Smooth muscle cell (in vitro differentiated cells): ENCODE measurements around the gene MAPK12. TPM values are rescaled to one million over a fixed set of nuclear protein-coding genes. Genes with fewer than 3 reads are reported as not detected.

Experiments
- DNase-seq: peaks from one replicate; lab custom pipeline; 2025; ENCODE audit not compliant: unreplicated experiment; lab: John Stamatoyannopoulos, UW
- H2AFZ ChIP-seq: fragments of 200-600 bp; sonication (generic); 2 replicates; pipeline ENCODE4 v1.6.0; 2016; ENCODE audit warnings: antibody characterized with exemption, low read depth, mild to moderate bottlenecking
- H3F3A ChIP-seq: fragments of 200-600 bp; sonication (generic); 2 replicates; pipeline ENCODE4 v1.6.0; 2017; ENCODE audit warnings: antibody characterized with exemption, low read depth
- H3K27ac ChIP-seq: fragments of 200-600 bp; sonication (generic); 2 replicates; pipeline ENCODE4 v1.5.1; 2016; ENCODE audit warnings: low read depth, mild to moderate bottlenecking
- H3K27me3 ChIP-seq: fragments of 200-600 bp; sonication (generic); 2 replicates; pipeline ENCODE4 v1.6.1; 2016; ENCODE audit warnings: low read depth, mild to moderate bottlenecking
- H3K36me3 ChIP-seq: fragments of 200-600 bp; sonication (generic); 2 replicates; pipeline ENCODE4 v1.5.1; 2016; ENCODE audit warnings: low read depth
- H3K4me1 ChIP-seq: fragments of 200-600 bp; sonication (generic); 2 replicates; pipeline ENCODE4 v1.5.1; 2016; ENCODE audit warnings: low read depth
- H3K4me2 ChIP-seq: fragments of 200-600 bp; sonication (generic); 2 replicates; pipeline ENCODE4 v1.6.0; 2016; ENCODE audit warnings: mild to moderate bottlenecking
- H3K4me3 ChIP-seq: fragments of 200-600 bp; sonication (generic); 2 replicates; pipeline ENCODE4 v1.5.1; 2016; ENCODE audit warnings: mild to moderate bottlenecking
- H3K79me2 ChIP-seq: fragments of 200-600 bp; sonication (generic); 2 replicates; pipeline ENCODE4 v1.6.0; 2016; ENCODE audit warnings: low read depth, mild to moderate bottlenecking
- H3K9ac ChIP-seq: fragments of 200-600 bp; sonication (generic); 2 replicates; pipeline ENCODE4 v1.6.0; 2016; ENCODE audit warnings: low read depth
- H3K9me3 ChIP-seq: fragments of 200-600 bp; sonication (generic); replicated peaks from 2 replicates; pipeline ENCODE4 v1.5.1; 2016; ENCODE audit warnings: low read depth
- H4K20me1 ChIP-seq: fragments of 200-600 bp; sonication (generic); 2 replicates; pipeline ENCODE4 v1.6.0; 2016; ENCODE audit warnings: low read depth
- CTCF ChIP-seq: fragments of 200-600 bp; sonication (generic); IDR thresholded peaks from 2 replicates; pipeline ENCODE4 v1.5.1; 2017; ENCODE audit warnings: borderline replicate concordance, mild to moderate bottlenecking, antibody characterized with exemption; ENCODE audit not compliant: insufficient read depth, poor library complexity, severe bottlenecking
- WGBS: methylation state at CpG from one replicate; pipeline ENCODE4 v1.1.7; 2016; ENCODE audit warnings: low lambda C conversion rate; 5-methylcytosine and 5-hydroxymethylcytosine counted together
- polyA plus RNA-seq: library from polyadenylated mRNA; unstranded; fragments of >200 nt; fragmentation: Nextera tagmentation; extraction: Ambion mirVana; gene quantifications from 2 replicates; pipeline ENCODE4 v1.2.1, GENCODE V29; 2016
- total RNA-seq: library from RNA; depleted of rRNA; stranded (reverse); fragments of >200 nt; gene quantifications from 2 replicates; pipeline ENCODE4 v1.2.3, GENCODE V29; 2014

The MAPK12 gene
- total and polyA plus RNA-seq, 2 experiments from 2014 or later: 14.9 to 26.2 TPM

DNA sequence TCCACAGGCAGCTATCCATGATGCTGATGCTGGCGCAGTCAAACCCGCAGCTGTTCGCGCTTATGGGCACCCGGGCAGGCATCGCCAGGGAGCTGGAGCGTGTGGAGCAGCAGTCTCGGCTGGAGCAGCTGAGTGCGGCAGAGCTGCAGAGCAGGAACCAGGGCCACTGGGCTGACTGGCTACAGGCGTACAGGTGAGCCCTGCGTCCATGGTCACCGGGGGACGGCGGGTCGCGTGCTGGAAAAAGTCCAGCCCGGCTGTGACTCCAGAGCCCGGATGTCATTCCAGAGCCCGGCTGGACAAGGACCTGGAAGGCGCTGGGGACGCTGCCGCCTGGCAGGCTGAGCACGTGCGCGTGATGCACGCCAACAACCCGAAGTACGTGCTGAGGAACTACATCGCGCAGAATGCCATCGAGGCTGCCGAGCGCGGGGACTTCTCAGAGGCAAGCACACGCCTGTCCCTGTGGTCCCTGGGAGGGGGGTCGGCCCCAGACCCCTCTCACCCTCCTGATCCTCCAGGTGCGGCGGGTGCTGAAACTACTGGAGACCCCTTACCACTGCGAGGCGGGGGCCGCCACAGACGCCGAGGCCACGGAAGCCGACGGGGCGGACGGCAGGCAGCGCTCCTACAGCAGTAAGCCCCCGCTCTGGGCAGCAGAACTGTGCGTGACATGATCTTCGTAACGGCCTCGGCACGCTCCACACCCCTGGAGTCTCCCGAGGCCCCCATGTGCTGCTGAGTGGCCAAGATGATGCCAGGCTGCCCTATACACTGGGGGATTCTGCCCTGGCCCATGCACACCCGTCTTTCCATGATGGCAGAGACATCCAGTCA is 44.6 kb downstream of the MAPK12 start:
- TF ChIP-seq CTCF: no peak
- Histone ChIP-seq H4K20me1 (peaks cover 70% of the 10 kb centered on the region), H3K36me3 (no peaks in the 10 kb centered on the region), H3K27ac (no peak overlapping the region), H3K79me2 (peaks cover 26% of the 10 kb centered on the region), H3F3A (no peaks in the 10 kb centered on the region), H2AFZ (no peak overlapping the region), H3K9ac (no peak overlapping the region), H3K4me2 (no peak overlapping the region), H3K4me1 (no peaks in the 10 kb centered on the region), H3K4me3 (no peak overlapping the region), H3K9me3 (no peaks in the 10 kb centered on the region), H3K27me3 (no peaks in the 10 kb centered on the region)
- 98% methylated on average over 57 of the region's 57 CpGs for WGBS
- DNase-seq: no peak

- Histone ChIP-seq H3K4me3 (no peak overlapping the region), H3K79me2 (peaks cover 32% of the 10 kb centered on the region), H3K27ac (no peak overlapping the region), H3K36me3 (no peaks in the 10 kb centered on the region), H3K9me3 (no peaks in the 10 kb centered on the region), H4K20me1 (peaks cover 78% of the 10 kb centered on the region), H3F3A (no peaks in the 10 kb centered on the region), H2AFZ (no peak overlapping the region), H3K4me1 (no peaks in the 10 kb centered on the region), H3K4me2 (no peak overlapping the region), H3K27me3 (no peaks in the 10 kb centered on the region), H3K9ac (no peak overlapping the region)
- DNase-seq: no peak
- 94% methylated on average over 15 of the region's 15 CpGs for WGBS
- TF ChIP-seq CTCF: no peak
These were observed 45.3 kb downstream of the MAPK12 start for GRCh38 chr22:50216055-50216683.

GRCh38 chr22:50215297-50216054 is 46.0 kb downstream of the MAPK12 start:
- Histone ChIP-seq H3K27ac (no peak overlapping the region), H3K4me1 (no peaks in the 10 kb centered on the region), H3K9ac (no peak overlapping the region), H3K4me3 (no peak overlapping the region), H3F3A (no peaks in the 10 kb centered on the region), H3K79me2 (peaks cover 39% of the 10 kb centered on the region), H3K36me3 (no peaks in the 10 kb centered on the region), H4K20me1 (peaks cover 84% of the 10 kb centered on the region), H3K4me2 (no peak overlapping the region), H2AFZ (no peak overlapping the region), H3K27me3 (no peaks in the 10 kb centered on the region), H3K9me3 (no peaks in the 10 kb centered on the region)
- DNase-seq: no peak
- 96% methylated on average over 17 of the region's 17 CpGs for WGBS
- TF ChIP-seq CTCF: no peak
